ENCODE measurements around the gene SULT6B1. TPM values are rescaled to one million over a fixed set of nuclear protein-coding genes. Genes with fewer than 3 reads are reported as not detected.

Gene SULT6B1, protein sequence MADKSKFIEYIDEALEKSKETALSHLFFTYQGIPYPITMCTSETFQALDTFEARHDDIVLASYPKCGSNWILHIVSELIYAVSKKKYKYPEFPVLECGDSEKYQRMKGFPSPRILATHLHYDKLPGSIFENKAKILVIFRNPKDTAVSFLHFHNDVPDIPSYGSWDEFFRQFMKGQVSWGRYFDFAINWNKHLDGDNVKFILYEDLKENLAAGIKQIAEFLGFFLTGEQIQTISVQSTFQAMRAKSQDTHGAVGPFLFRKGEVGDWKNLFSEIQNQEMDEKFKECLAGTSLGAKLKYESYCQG
- total RNA-seq, result not detected
- long read RNA-seq, result 0 reads

- no peak for ATAC-seq
- H3K4me1 ChIP-seq, result no peaks in the 10 kb centered on the region
- H3K9me3 ChIP-seq, result no peaks in the 10 kb centered on the region
- no peak for DNase-seq
- 88% methylated on average over 2 of the region's 2 CpGs for WGBS (ENCODE audit: insufficient coverage, low coverage, low lambda C conversion rate, missing lambda C conversion rate)
- intact Hi-C loops (cut with DNase I), result no loop called here
- no peak within 1 kb of the TSS for H3K27ac ChIP-seq
- no peak for TF ChIP-seq POLR2A (IDR thresholded peaks at IDR 0.05)
- no peak within 1 kb of the TSS for H3K4me3 ChIP-seq
- no peaks in the 10 kb centered on the region for H3K27me3 ChIP-seq
- no peaks in the 10 kb centered on the region for H3K36me3 ChIP-seq
These were observed at the start of gene SULT6B1 for GRCh38 chr2:37188570-37188969. Gene SULT6B1, minus strand, starts transcription at chr2:37188670. Its CDS starts 30 bp downstream, at chr2:37188640.

DNA sequence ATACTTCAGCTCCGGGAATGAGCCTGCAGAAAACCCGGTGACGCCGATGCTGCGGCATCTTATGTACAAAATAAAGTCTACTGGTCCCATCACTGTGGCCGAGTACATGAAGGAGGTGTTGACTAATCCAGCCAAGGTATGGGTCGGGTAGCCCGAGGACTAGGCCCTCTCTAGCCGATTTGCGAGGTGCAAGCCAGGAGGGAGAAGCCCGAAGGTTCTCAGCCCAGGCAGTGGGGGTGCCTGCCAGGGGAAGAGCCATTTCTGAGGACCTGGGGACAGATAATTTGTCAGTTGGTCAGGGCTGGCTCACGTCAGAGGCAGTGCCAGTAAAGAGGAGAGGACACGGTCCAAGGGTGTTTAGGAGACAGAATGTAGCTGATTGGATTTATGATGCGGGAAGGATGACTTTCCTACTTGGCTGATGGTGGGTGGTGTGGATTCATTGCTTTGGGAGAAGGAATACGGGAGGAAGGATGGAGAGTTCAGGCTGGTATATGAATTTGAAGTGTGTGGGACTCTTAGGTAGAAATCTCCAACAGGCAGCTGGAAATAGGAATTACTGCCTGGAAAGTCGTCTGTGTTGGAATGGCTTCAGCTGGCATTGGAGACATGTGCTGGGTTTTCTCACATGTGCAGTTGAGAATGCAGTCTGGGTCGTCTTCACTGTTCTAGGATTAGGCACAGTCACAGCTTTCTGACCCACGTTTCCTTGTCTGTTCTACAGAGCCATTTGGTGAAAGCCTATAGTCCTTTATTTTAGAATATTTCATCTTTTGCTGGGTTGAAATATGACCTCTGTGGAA, 43.9 kb upstream of the SULT6B1 start:
- Histone ChIP-seq H3K4me1 (peaks cover 0 to 18% (median 5%) of the 10 kb centered on the region in 4 donors), H3K36me3 (peaks cover 0 to 20% (median 5%) of the 10 kb centered on the region in 4 donors), H3K27ac (peak overlapping the region; percentile 58 to 90 (median 76)), H3K27me3 (no peaks in the 10 kb centered on the region), H3K4me3 (peak overlapping the region; percentile 70 to 86 (median 73)), H3K9me3 (no peaks in the 10 kb centered on the region)
- 9% methylated on average over 13 of the region's 18 CpGs for WGBS (ENCODE audit: insufficient coverage, low coverage, low lambda C conversion rate, missing lambda C conversion rate)
- ATAC-seq, result peak; percentile 29 to 37 (median 34)
- DNase-seq, result peak in 1 of 3 donors; percentile 25
- TF ChIP-seq POLR2A (IDR thresholded peaks at IDR 0.05), result no peak
- intact Hi-C loops (cut with DNase I), result no loop called here

DNA sequence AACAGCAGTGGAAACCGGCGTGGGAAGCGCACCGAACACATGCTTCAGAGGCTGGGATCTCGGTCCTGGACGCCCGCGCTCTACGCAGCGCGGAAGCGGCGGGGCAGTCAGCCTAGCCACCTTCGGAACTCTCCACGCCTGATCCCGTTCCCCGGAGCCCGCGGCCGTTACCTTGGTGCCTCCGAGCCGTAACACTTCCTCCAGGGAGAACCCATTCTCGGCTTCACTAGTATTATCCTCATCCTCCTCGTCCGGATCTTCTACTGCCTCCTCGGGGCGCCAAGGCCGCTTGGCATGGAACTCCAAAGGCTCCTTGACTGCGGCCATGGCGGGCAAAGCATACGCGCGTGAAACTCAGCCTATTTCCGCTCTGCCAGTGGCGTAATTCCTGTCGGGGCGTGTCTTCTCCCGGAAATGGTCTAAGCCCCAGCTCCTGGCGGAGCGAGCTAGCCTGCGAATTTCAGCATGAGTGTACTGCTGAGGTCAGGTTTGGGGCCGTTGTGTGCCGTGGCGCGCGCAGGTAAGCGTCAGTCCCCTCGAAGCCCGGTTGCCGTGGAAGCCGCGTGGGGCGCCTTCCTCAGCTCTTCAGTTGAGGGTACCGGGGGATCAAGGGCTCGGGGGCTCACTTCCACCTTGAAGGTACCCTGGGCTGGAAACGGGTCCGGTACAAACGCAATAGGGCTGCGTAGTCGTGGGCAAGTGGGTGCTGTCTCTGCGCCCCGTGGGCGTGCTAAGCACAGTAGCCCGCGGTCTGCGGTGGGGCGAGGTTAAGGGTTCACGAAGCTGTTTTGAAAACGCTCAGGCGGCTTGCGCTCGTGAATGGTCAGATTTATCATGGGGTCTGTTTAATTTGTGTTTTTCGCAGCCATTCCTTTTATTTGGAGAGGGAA, 43.0 kb upstream of the SULT6B1 start, which contains the start of the genes CEBPZ and NDUFAF7:
CEBPZ (minus strand) TSS at position 356 of the 890 bp plus-strand sequence; CDS start at position 327, 29 bp downstream.
NDUFAF7 (plus strand) TSS at position 418 of the 890 bp plus-strand sequence; CDS start at position 466, 48 bp downstream.
- no peaks in the 10 kb centered on the region for H3K27me3 ChIP-seq
- intact Hi-C loops (cut with DNase I), result no loop called here
- peak; percentile 98 to 99 (median 98) for ATAC-seq
- H3K36me3 ChIP-seq, result peaks cover 0 to 18% (median 5%) of the 10 kb centered on the region in 4 donors
- peak; percentile 90 to 94 (median 94) for DNase-seq
- H3K4me1 ChIP-seq, result peaks cover 0 to 18% (median 5%) of the 10 kb centered on the region in 4 donors
- peak within 1 kb of the TSS; percentile 70 to 86 (median 73) for H3K4me3 ChIP-seq
- peak; percentile 77 for TF ChIP-seq POLR2A (IDR thresholded peaks at IDR 0.05)
- TF ChIP-seq CTCF (IDR thresholded peaks at IDR 0.05), result no peak
- peak within 1 kb of the TSS; percentile 58 to 90 (median 76) for H3K27ac ChIP-seq
- H3K9me3 ChIP-seq, result no peaks in the 10 kb centered on the region
- 0% methylated on average over 20 of the region's 73 CpGs for WGBS (ENCODE audit: insufficient coverage, low coverage, low lambda C conversion rate, missing lambda C conversion rate)

- intact Hi-C loops (cut with DNase I), result no loop called here
- H3K4me3 ChIP-seq, result peak overlapping the region; percentile 70 to 86 (median 73)
- H3K27ac ChIP-seq, result peak overlapping the region in 2 of 3 donors; percentile 58 to 90
- DNase-seq (no peak), ATAC-seq (peak in 1 of 4 donors; percentile 3)
- 0% methylated on average over 8 of the region's 8 CpGs for WGBS (ENCODE audit: insufficient coverage, low coverage, low lambda C conversion rate, missing lambda C conversion rate)
- H3K36me3 ChIP-seq, result peaks cover 0 to 18% (median 5%) of the 10 kb centered on the region in 4 donors
- H3K9me3 ChIP-seq, result no peaks in the 10 kb centered on the region
- no peak for TF ChIP-seq POLR2A (IDR thresholded peaks at IDR 0.05)
- TF ChIP-seq CTCF (IDR thresholded peaks at IDR 0.05), result no peak
- peaks cover 0 to 18% (median 5%) of the 10 kb centered on the region in 4 donors for H3K4me1 ChIP-seq
- no peaks in the 10 kb centered on the region for H3K27me3 ChIP-seq
These were observed 42.1 kb upstream of the SULT6B1 start for GRCh38 chr2:37230581-37230980.

DNA sequence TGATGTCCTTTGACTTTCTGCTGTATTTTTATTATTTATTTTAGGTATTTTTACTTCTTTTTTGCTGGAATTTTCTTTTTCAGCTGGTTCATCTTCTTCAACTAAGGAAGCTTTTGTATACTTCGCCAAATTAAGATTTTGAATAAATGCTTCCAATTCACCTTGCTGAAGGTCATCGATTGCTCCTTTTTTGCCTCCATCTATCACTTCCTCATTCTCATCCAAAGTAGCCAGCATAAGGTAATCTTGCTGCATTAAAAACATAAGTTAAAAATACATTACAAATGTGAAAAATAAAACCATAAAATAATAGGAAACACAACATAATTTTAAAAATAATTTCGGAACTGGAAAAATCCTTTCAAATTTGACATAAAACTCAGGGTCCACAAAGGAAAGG, 40.3 kb upstream of the SULT6B1 start:
- Histone ChIP-seq H3K27ac (no peak overlapping the region), H3K9me3 (no peaks in the 10 kb centered on the region), H3K4me3 (no peak overlapping the region), H3K36me3 (peaks cover 0 to 18% (median 5%) of the 10 kb centered on the region in 4 donors), H3K4me1 (peaks cover 0 to 18% (median 5%) of the 10 kb centered on the region in 4 donors), H3K27me3 (no peaks in the 10 kb centered on the region)
- intact Hi-C loops (cut with DNase I), result no loop called here
- ATAC-seq, result no peak
- WGBS (ENCODE audit: insufficient coverage, low coverage, low lambda C conversion rate, missing lambda C conversion rate), result 95% methylated on average over 3 of the region's 3 CpGs
- no peak for DNase-seq
- no peak for TF ChIP-seq POLR2A (IDR thresholded peaks at IDR 0.05)
- no peak for TF ChIP-seq CTCF (IDR thresholded peaks at IDR 0.05)
